ENCODE measurements around the gene FRYL.
A peak's percentile ranks its signal among the peaks of the same experiment; 100 is the strongest.

FRYL gene

DNA sequence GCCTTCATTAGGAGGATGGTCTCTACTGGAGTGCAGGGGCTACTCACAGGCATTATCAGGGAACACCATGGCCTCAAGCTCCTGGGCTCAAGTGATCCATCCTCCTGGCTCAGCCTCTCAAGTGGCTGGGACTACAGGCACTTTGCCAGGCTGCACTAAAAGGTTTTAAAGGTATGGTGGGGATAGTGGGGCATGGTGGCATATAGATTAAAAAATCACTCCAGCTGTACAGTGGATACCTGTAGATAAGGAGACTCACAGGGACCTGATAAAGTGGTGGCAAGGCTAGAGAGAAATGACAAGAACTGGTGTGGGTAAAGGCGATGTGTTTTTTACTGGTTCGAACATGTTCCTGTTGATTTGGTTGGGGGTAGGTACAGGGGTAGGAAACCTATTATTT, 284.1 kb downstream of the FRYL start:
- Mint-ChIP-seq H3K4me1 (no peaks in the 10 kb centered on the region), H3K36me3 (ENCODE audit: low read depth) (peaks cover 25% of the 10 kb centered on the region), H3K27me3 (ENCODE audit: low read depth) (peaks cover 30% of the 10 kb centered on the region), H3K9me3 (no peaks in the 10 kb centered on the region), H3K4me3 (no peak overlapping the region), H3K27ac (no peak overlapping the region)
- TF ChIP-seq CTCF (IDR thresholded peaks at IDR 0.05; ENCODE audit: unreplicated experiment in 3 of 3) = no peak

GRCh38 chr4:48493452-48494100, 286.5 kb downstream of the FRYL start:
- Mint-ChIP-seq H3K4me3 (no peak overlapping the region), H3K9me3 (no peaks in the 10 kb centered on the region), H3K27ac (no peak overlapping the region), H3K4me1 (no peaks in the 10 kb centered on the region), H3K27me3 (ENCODE audit: low read depth) (peaks cover 46% of the 10 kb centered on the region), H3K36me3 (ENCODE audit: low read depth) (peaks cover 10% of the 10 kb centered on the region)
- no peak for TF ChIP-seq CTCF (IDR thresholded peaks at IDR 0.05; ENCODE audit: unreplicated experiment in 3 of 3)

- Mint-ChIP-seq H3K27me3 (ENCODE audit: low read depth) (peaks cover 65% of the 10 kb centered on the region), H3K9me3 (peaks cover 2% of the 10 kb centered on the region), H3K4me1 (no peaks in the 10 kb centered on the region), H3K27ac (peak overlapping the region in 1 of 3 experiments; percentile 44), H3K4me3 (peak overlapping the region; percentile 8 to 38 (median 11)), H3K36me3 (ENCODE audit: low read depth) (peaks cover 15% of the 10 kb centered on the region)
- no peak for TF ChIP-seq CTCF (IDR thresholded peaks at IDR 0.05; ENCODE audit: unreplicated experiment in 3 of 3)
Observed at GRCh38 chr4:48491514-48492176, 288.4 kb downstream of the FRYL start.

- Mint-ChIP-seq H3K27ac (no peak overlapping the region), H3K36me3 (ENCODE audit: low read depth) (peaks cover 11% of the 10 kb centered on the region), H3K4me3 (peak overlapping the region in 1 of 3 experiments; percentile 11), H3K4me1 (no peaks in the 10 kb centered on the region), H3K9me3 (peaks cover 2% of the 10 kb centered on the region), H3K27me3 (ENCODE audit: low read depth) (peaks cover 70% of the 10 kb centered on the region)
- TF ChIP-seq CTCF (IDR thresholded peaks at IDR 0.05; ENCODE audit: unreplicated experiment in 3 of 3) = no peak
Observed at GRCh38 chr4:48490680-48491513, 289.2 kb downstream of the FRYL start.

- no peak within 1 kb of the TSS for H3K27ac Mint-ChIP-seq
- TF ChIP-seq CTCF (IDR thresholded peaks at IDR 0.05; ENCODE audit: unreplicated experiment in 3 of 3) = no peak
- peak within 1 kb of the TSS; percentile 53 to 69 (median 67) for H3K4me3 Mint-ChIP-seq
- H3K27me3 Mint-ChIP-seq (ENCODE audit: low read depth) = peaks cover 77% of the 10 kb centered on the region
- peaks cover 5% of the 10 kb centered on the region for H3K36me3 Mint-ChIP-seq (ENCODE audit: low read depth)
- H3K9me3 Mint-ChIP-seq = peaks cover 2% of the 10 kb centered on the region
- no peaks in the 10 kb centered on the region for H3K4me1 Mint-ChIP-seq
Observed at GRCh38 chr4:48490012-48490679, 289.9 kb downstream of the FRYL start, which contains the start of gene ZAR1. ZAR1 (plus strand) TSS chr4:48490252; CDS start chr4:48490292, 40 bp downstream.

Data from nephron (organoid).